Fibroblast of villous mesenchyme (primary cell): ENCODE data around the gene PFAS. TPM values are rescaled to one million over a fixed set of nuclear protein-coding genes. Genes with fewer than 3 reads are reported as not detected.
"Not testable (repeated sequence)": the region's sequence is repeated elsewhere in the genome, so short reads cannot be mapped to it uniquely, and the experiment has no call there.

ENCODE experiments used
- DNase-seq: peaks from one replicate; pipeline ENCODE4 v3.0.0-alpha.2; 2010; ENCODE audit warnings: low read depth
- H3K4me3 ChIP-seq: 2 replicates; pipeline ENCODE4 v1.5.1; 2011; ENCODE audit warnings: low read depth, mild to moderate bottlenecking, low read length
- total RNA-seq: library from RNA; depleted of rRNA; stranded (reverse); fragments of >200 nt; gene quantifications from 2 replicates; pipeline ENCODE4 v1.2.3, GENCODE V29; 2012
- TF ChIP-seq, protein P1 (sequence below): IDR thresholded peaks from 2 replicates; pipeline ENCODE4 v1.5.1; 2012; ENCODE audit warnings: low read depth, mild to moderate bottlenecking, low read length; ENCODE audit not compliant: insufficient read depth

PFAS gene
- total RNA-seq, 1 donor, result 41.9 TPM

DNA sequence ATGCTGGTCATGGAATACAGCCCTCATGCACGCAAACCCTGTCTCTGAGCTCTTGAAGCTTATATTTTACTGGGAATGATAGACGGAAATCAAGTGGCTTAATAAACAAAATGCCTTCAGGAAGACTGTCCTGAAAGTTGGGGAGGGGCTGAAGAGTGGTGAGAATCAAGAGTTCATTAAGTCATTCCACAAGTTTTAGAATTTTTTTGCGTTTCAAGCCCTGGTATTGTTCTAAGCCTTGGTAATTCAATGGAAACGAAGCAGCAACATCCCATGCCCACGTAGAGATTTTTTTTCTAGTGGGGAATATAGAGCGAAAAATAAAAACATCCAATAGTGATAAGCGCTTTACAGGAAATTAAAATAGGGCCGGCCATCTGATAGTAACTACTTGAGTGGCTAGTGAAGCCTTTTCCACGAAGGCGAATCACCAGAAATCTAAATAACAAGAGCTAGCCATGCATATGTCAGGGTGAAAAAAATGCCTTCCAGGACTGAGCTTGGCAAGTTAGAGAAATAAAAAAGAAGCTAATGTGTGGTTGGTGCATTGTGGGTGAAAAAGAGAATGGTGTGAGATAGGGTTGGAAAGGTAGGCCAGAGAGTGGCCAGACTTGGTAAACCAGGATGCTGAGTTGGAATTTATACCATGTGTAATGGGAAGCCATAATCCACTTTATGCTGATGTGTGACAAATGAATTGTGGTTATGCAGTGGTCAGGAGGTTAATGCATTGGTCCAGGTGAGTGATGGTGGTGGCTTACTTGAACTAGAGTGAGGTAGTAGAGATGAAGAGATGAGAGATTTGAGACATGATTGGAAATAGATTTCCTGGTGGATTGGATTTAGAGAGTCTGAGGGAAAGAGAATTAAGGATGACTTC is 772 bp downstream of the PFAS start:
- no peak for DNase-seq
- TF ChIP-seq, protein P1, sequence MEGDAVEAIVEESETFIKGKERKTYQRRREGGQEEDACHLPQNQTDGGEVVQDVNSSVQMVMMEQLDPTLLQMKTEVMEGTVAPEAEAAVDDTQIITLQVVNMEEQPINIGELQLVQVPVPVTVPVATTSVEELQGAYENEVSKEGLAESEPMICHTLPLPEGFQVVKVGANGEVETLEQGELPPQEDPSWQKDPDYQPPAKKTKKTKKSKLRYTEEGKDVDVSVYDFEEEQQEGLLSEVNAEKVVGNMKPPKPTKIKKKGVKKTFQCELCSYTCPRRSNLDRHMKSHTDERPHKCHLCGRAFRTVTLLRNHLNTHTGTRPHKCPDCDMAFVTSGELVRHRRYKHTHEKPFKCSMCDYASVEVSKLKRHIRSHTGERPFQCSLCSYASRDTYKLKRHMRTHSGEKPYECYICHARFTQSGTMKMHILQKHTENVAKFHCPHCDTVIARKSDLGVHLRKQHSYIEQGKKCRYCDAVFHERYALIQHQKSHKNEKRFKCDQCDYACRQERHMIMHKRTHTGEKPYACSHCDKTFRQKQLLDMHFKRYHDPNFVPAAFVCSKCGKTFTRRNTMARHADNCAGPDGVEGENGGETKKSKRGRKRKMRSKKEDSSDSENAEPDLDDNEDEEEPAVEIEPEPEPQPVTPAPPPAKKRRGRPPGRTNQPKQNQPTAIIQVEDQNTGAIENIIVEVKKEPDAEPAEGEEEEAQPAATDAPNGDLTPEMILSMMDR, result no peak
- H3K4me3 ChIP-seq, result peak overlapping the region; percentile 80

DNA sequence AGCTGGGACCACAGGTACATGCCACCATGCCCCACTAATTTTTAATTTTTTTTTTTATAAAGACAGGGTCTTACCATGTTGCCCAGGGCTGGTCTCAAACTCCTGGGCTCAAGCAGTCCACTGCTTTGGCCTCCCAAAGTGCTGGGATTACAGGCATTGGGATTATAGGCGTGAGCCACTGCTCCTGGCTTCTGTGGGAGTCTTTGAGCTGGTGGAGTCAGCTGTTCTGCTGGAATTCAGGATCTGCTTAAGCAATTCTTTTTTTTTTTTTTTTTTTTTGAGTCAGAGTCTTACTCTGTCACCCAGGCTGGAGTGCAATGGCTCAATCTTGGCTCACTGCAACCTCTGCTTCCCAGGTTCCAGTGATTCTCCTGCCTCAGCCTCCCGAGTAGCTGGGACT is 2.3 kb downstream of the PFAS start:
- H3K4me3 ChIP-seq, result not testable (repeated sequence)
- DNase-seq, result peak; percentile 3

DNA sequence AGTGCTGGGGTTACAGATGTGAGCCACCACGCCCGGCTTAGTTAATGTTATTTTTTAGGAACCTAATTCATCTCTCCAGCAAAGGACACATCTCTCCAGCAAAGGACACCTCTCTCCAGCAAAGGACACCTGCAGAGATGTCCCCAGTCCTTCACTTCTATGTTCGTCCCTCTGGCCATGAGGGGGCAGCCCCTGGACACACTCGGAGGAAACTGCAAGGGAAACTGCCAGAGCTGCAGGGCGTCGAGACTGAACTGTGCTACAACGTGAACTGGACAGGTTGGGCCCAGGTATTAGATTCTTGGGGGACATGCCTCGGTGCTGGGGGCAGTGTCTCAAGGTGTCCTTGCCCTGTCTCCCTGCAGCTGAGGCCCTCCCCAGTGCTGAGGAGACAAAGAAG is 4.7 kb downstream of the PFAS start:
- TF ChIP-seq, protein P1, result peak; percentile 53
- peak; percentile 39 for DNase-seq
- no peak overlapping the region for H3K4me3 ChIP-seq

DNA sequence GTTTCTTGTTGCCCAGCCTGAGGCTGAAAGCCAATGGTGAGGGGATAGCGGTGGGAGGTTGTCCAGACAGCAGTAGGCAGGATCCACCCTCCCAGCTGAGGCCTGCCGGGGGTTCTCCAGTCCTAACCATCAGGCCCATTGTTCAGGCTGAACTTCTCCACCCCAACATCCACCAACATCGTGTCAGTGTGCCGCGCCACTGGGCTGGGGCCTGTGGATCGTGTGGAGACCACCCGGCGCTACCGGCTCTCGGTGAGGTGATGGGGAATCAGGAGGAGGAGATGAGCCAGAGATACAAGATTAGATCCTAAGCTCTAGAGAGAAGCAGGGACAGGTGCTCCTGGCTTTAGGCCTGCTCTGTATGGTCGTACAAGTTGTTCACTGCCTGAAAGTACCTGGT is 5.8 kb downstream of the PFAS start:
- DNase-seq, result no peak
- H3K4me3 ChIP-seq, result no peak overlapping the region
- TF ChIP-seq, protein P1, result no peak

DNA sequence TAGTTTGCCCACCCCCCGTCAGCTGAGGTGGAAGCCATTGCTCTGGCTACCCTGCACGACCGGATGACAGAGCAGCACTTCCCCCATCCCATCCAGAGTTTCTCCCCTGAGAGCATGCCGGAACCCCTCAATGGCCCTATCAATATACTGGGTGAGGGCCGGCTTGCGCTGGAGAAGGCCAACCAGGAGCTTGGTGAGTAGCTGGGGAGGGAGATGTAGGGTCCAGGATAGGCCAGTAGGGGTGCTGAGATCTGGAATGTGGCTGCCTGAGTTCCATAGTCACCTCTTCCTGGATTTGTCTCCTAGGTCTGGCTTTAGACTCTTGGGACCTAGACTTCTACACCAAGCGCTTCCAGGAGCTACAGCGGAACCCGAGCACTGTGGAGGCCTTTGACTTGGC is 6.4 kb downstream of the PFAS start:
- TF ChIP-seq, protein P1, result no peak
- DNase-seq, result no peak
- no peak overlapping the region for H3K4me3 ChIP-seq

DNA sequence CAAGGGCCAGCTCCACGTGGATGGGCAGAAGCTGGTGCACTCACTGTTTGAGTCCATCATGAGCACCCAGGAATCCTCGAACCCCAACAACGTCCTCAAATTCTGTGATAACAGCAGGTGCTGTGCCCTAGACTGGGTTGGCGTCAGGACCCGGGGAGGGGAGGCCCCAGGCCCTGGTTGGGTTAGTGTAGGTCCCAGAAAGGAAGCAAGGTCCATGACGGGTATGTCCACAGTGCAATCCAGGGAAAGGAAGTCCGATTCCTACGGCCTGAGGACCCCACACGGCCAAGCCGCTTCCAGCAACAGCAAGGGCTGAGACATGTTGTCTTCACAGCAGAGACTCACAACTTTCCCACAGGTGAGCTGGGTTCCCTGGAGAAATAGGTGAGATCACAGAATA is 7.2 kb downstream of the PFAS start:
- TF ChIP-seq, protein P1, result no peak
- no peak overlapping the region for H3K4me3 ChIP-seq
- DNase-seq, result no peak

DNA sequence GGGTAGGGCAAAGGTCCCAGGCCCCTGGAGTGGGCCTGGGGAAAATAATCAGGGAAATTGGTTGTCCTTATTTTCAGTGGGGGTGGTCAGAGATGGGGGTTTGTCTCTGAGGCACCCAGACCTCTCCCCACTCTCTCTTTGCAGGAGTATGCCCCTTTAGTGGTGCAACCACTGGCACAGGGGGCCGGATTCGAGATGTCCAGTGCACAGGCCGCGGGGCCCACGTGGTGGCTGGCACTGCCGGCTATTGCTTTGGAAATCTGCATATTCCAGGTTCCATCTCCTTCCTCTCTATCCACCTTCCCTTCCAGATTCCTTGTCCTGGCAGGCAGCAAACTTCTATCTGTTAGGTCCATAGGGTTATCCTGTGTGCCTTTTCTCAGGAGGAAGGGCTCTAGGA is 7.6 kb downstream of the PFAS start:
- H3K4me3 ChIP-seq, result no peak overlapping the region
- TF ChIP-seq, protein P1, result no peak
- DNase-seq, result no peak
